SK-N-SH treated with all-trans-retinoic acid at 6 μM for 48 hours (cell line): ENCODE results near the gene KLHL29.

Experiments
- TOX ChIP-seq: fragments of 250-450 bp; sonication (Bioruptor Pico); IDR thresholded peaks from 2 replicates; pipeline ENCODE4 v1.8.0; 2021; ENCODE audit warnings: mild to moderate bottlenecking, moderate library complexity, borderline replicate concordance
- ZFP30 ChIP-seq: fragments of 450-650 bp; formaldehyde crosslinking; IDR thresholded peaks from 2 replicates; pipeline ENCODE4 v1.5.0; 2022; ENCODE audit warnings: mild to moderate bottlenecking, moderate library complexity
- TF ChIP-seq, protein P1 (sequence below): fragments of 250-450 bp; sonication (Bioruptor Pico); IDR thresholded peaks from 2 replicates; pipeline ENCODE4 v1.5.0; 2020; ENCODE audit warnings: mild to moderate bottlenecking, moderate library complexity
- TF ChIP-seq, protein P2 (sequence below): fragments of 250-450 bp; sonication (Bioruptor Pico); IDR thresholded peaks from 2 replicates; pipeline ENCODE4 v1.8.0; 2020; ENCODE audit warnings: mild to moderate bottlenecking, moderate library complexity, borderline replicate concordance
- TF ChIP-seq, protein P3 (sequence below): fragments of 250-450 bp; sonication (Bioruptor Pico); IDR thresholded peaks from 2 replicates; pipeline ENCODE4 v1.5.1; 2021; ENCODE audit warnings: mild to moderate bottlenecking, moderate library complexity
- TF ChIP-seq, protein P4 (sequence below): fragments of 250-450 bp; sonication (Bioruptor Pico); IDR thresholded peaks from 2 replicates; pipeline ENCODE4 v1.8.0; 2021; ENCODE audit warnings: low read depth, mild to moderate bottlenecking, moderate library complexity, borderline replicate concordance

DNA sequence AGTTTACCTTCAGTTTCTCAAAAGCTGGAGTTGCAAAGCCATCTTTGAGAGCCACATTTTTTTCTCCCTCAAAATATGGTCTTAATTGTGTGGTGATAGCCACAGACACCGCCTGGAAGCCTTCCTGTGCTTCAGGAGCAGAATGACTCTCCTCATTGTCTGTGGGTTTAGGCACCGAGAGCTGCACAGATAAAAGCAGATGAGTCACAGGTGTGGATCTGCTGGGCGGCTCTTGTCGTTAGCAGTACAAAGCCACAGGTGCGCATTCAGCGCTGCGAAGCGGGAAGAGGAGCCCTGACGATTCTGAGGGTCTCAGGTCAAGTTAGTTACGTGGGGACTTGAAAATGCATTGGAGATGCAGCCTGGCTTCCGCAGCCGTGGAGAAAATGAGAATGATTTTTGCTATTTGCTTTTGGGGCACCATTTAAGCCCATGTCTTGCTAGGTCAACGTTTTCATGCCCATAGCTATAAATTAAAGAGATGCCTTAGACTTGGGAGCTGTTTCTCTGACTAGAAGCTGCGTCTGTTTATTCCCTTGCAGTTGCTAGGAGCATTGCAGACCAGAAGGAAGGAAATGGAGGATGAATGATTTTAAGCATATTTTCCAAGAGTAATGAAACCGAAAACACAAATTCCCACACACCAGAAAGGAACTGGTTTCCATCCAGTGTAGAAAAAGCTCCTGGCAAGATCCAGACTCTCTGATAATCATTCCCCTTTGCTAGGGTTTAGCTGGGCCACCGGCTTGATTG lies 51.5 kb downstream of the KLHL29 start:
- TF ChIP-seq ZFP30: no peak
- TF ChIP-seq, protein P1, sequence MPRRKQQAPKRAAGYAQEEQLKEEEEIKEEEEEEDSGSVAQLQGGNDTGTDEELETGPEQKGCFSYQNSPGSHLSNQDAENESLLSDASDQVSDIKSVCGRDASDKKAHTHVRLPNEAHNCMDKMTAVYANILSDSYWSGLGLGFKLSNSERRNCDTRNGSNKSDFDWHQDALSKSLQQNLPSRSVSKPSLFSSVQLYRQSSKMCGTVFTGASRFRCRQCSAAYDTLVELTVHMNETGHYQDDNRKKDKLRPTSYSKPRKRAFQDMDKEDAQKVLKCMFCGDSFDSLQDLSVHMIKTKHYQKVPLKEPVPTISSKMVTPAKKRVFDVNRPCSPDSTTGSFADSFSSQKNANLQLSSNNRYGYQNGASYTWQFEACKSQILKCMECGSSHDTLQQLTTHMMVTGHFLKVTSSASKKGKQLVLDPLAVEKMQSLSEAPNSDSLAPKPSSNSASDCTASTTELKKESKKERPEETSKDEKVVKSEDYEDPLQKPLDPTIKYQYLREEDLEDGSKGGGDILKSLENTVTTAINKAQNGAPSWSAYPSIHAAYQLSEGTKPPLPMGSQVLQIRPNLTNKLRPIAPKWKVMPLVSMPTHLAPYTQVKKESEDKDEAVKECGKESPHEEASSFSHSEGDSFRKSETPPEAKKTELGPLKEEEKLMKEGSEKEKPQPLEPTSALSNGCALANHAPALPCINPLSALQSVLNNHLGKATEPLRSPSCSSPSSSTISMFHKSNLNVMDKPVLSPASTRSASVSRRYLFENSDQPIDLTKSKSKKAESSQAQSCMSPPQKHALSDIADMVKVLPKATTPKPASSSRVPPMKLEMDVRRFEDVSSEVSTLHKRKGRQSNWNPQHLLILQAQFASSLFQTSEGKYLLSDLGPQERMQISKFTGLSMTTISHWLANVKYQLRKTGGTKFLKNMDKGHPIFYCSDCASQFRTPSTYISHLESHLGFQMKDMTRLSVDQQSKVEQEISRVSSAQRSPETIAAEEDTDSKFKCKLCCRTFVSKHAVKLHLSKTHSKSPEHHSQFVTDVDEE: no peak
- no peak for TF ChIP-seq TOX (CRISPR knock-in tag)
- TF ChIP-seq, protein P2, sequence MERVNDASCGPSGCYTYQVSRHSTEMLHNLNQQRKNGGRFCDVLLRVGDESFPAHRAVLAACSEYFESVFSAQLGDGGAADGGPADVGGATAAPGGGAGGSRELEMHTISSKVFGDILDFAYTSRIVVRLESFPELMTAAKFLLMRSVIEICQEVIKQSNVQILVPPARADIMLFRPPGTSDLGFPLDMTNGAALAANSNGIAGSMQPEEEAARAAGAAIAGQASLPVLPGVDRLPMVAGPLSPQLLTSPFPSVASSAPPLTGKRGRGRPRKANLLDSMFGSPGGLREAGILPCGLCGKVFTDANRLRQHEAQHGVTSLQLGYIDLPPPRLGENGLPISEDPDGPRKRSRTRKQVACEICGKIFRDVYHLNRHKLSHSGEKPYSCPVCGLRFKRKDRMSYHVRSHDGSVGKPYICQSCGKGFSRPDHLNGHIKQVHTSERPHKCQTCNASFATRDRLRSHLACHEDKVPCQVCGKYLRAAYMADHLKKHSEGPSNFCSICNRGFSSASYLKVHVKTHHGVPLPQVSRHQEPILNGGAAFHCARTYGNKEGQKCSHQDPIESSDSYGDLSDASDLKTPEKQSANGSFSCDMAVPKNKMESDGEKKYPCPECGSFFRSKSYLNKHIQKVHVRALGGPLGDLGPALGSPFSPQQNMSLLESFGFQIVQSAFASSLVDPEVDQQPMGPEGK (CRISPR knock-in tag): no peak
- TF ChIP-seq, protein P3, sequence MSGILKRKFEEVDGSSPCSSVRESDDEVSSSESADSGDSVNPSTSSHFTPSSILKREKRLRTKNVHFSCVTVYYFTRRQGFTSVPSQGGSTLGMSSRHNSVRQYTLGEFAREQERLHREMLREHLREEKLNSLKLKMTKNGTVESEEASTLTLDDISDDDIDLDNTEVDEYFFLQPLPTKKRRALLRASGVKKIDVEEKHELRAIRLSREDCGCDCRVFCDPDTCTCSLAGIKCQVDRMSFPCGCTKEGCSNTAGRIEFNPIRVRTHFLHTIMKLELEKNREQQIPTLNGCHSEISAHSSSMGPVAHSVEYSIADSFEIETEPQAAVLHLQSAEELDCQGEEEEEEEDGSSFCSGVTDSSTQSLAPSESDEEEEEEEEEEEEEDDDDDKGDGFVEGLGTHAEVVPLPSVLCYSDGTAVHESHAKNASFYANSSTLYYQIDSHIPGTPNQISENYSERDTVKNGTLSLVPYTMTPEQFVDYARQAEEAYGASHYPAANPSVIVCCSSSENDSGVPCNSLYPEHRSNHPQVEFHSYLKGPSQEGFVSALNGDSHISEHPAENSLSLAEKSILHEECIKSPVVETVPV (CRISPR knock-in tag): no peak
- TF ChIP-seq, protein P4, sequence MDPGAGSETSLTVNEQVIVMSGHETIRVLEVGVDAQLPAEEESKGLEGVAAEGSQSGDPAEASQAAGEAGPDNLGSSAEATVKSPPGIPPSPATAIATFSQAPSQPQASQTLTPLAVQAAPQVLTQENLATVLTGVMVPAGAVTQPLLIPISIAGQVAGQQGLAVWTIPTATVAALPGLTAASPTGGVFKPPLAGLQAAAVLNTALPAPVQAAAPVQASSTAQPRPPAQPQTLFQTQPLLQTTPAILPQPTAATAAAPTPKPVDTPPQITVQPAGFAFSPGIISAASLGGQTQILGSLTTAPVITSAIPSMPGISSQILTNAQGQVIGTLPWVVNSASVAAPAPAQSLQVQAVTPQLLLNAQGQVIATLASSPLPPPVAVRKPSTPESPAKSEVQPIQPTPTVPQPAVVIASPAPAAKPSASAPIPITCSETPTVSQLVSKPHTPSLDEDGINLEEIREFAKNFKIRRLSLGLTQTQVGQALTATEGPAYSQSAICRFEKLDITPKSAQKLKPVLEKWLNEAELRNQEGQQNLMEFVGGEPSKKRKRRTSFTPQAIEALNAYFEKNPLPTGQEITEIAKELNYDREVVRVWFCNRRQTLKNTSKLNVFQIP (CRISPR knock-in tag): no peak
